Activated T-cell treated with anti-CD3 and anti-CD28 coated beads for 24 hours (primary cell): Measurements from ENCODE around the gene KPNA6.
"Not testable (repeated sequence)": the region's sequence is repeated elsewhere in the genome, so short reads cannot be mapped to it uniquely, and the experiment has no call there.

Experiments used
- DNase-seq: peaks from one replicate; pipeline ENCODE4 v3.0.0-alpha.2; 2020; ENCODE audit warnings: low read depth

KPNA6 gene

GRCh38 chr1:32107742-32108661 is at the start of gene KPNA6:
KPNA6 (plus strand) TSS chr1:32108056; CDS start chr1:32108131, 75 bp downstream.
- DNase-seq = peak; percentile 85

- no peak for DNase-seq
Measured at GRCh38 chr1:32060914-32061313, 46.9 kb upstream of the KPNA6 start.

GRCh38 chr1:32062867-32063230 is 45.0 kb upstream of the KPNA6 start:
- DNase-seq = no peak

GRCh38 chr1:32063261-32063681 is 44.6 kb upstream of the KPNA6 start:
- no peak for DNase-seq

- DNase-seq = not testable (repeated sequence)
Measured at GRCh38 chr1:32065613-32066488, 42.0 kb upstream of the KPNA6 start.

GRCh38 chr1:32066489-32066873 is 41.4 kb upstream of the KPNA6 start:
- DNase-seq = no peak

GRCh38 chr1:32068957-32069588 is 38.8 kb upstream of the KPNA6 start:
- no peak for DNase-seq

GRCh38 chr1:32071758-32072621 is 35.9 kb upstream of the KPNA6 start:
- DNase-seq = no peak

GRCh38 chr1:32072622-32073298 is 35.1 kb upstream of the KPNA6 start, which contains the start of gene TMEM39B:
TMEM39B (plus strand) TSS chr1:32072939; CDS start chr1:32073048, 109 bp downstream.
- peak; percentile 90 for DNase-seq

GRCh38 chr1:32073299-32074229 is 34.3 kb upstream of the KPNA6 start:
- no peak for DNase-seq

GRCh38 chr1:32074841-32075240 is 33.0 kb upstream of the KPNA6 start:
- DNase-seq = no peak

GRCh38 chr1:32077451-32077850 is 30.4 kb upstream of the KPNA6 start:
- no peak for DNase-seq

GRCh38 chr1:32082022-32082421 is 25.8 kb upstream of the KPNA6 start:
- no peak for DNase-seq

- DNase-seq = not testable (repeated sequence)
Measured at GRCh38 chr1:32086381-32086780, 21.5 kb upstream of the KPNA6 start.

- DNase-seq = no peak
Measured at GRCh38 chr1:32091176-32091575, 16.7 kb upstream of the KPNA6 start.

- DNase-seq = no peak
Measured at GRCh38 chr1:32091591-32091990, 16.3 kb upstream of the KPNA6 start.

GRCh38 chr1:32094746-32095521 is 12.9 kb upstream of the KPNA6 start:
- DNase-seq = no peak

- no peak for DNase-seq
Measured at GRCh38 chr1:32099426-32099825, 8.4 kb upstream of the KPNA6 start.

GRCh38 chr1:32100359-32100758 is 7.5 kb upstream of the KPNA6 start:
- DNase-seq = no peak
